HCT116 (cell line): ENCODE measurements around the gene SLC37A3. TPM values are rescaled to one million over a fixed set of nuclear protein-coding genes. Genes with fewer than 3 reads are reported as not detected.

Experiments
- ATAC-seq: fragments of 200-7000 bp; cut with Tn5 transposase; 2 replicates; pipeline ENCODE4 v1.9.1; 2020; ENCODE audit warnings: mild to moderate bottlenecking, moderate library complexity
- BruUV-seq: library from RNA; stranded (reverse); fragments of 400-500 nt; replicated peaks from 2 replicates; lab custom pipeline; 2021; lab: Mats Ljungman, UMichigan
- CTCF ChIA-PET: fragments of 300-600 bp; sonication (Branson Sonifier 250); formaldehyde crosslinking; loops from one replicate; lab custom pipeline; 2021; ENCODE audit warnings: antibody characterized with exemption; lab: Charles Lee
- POLR2A ChIA-PET: fragments of 300-600, 350-600 bp; sonication (Branson Sonifier 250); formaldehyde crosslinking; loops from one replicate; lab custom pipeline; 2021; ENCODE audit warnings: antibody characterized with exemption; lab: Charles Lee
- RAD21 ChIA-PET, 2 experiments: fragments of 300-600 bp; sonication (Branson Sonifier 250); formaldehyde crosslinking; loops; one replicate each; lab custom pipeline; 2023; ENCODE audit warnings: low total read pairs in 2 of 2; ENCODE audit not compliant: uncharacterized antibody in 2 of 2, unreplicated experiment in 2 of 2, low non-redundant PET in 1 of 2; lab: Charles Lee
- DNase-seq: peaks from one replicate; pipeline ENCODE4 v3.0.0-alpha.2; 2010; ENCODE audit warnings: low read depth, low spot score
- H2AFZ ChIP-seq: fragments of 200-600 bp; shearing (Covaris generic), sonication (generic); 2 replicates; pipeline ENCODE4 v1.6.1; 2017; ENCODE audit warnings: low read depth, mixed run types, mixed read lengths, antibody characterized with exemption, low read length; ENCODE audit not compliant: poor library complexity, severe bottlenecking
- H3K27ac ChIP-seq: 2 replicates; pipeline ENCODE4 v1.5.1; 2012; ENCODE audit warnings: low read depth, low read length
- H3K27me3 ChIP-seq: fragments of 200-600 bp; sonication (generic); 2 replicates; pipeline ENCODE4 v1.6.1; 2016; ENCODE audit warnings: mixed run types, low read length, mixed read lengths; ENCODE audit not compliant: insufficient read depth
- H3K36me3 ChIP-seq, 2 experiments: fragments of 200-500 bp in 1 of 2; fragments of 200-600 bp in 1 of 2; sonication (Bioruptor generic) in 1 of 2; sonication (generic) in 1 of 2; 2 replicates each; pipeline versions ENCODE4 v1.5.1 to v1.6.1; 2014 to 2016; ENCODE audit warnings: low read length in 2 of 2, inconsistent platforms in 1 of 2, mixed read lengths in 1 of 2, mixed run types in 1 of 2; ENCODE audit not compliant: insufficient read depth in 2 of 2, control insufficient read depth in 1 of 2
- H3K4me1 ChIP-seq, 2 experiments: fragments of 200-600 bp in 1 of 2; sonication (generic) in 1 of 2; 2 replicates each; pipeline versions ENCODE4 v1.5.1 to v1.6.1; 2012 to 2017; ENCODE audit warnings: low read length in 2 of 2, inconsistent platforms in 1 of 2, mild to moderate bottlenecking in 1 of 2, mixed read lengths in 1 of 2, mixed run types in 1 of 2, moderate library complexity in 1 of 2; ENCODE audit not compliant: insufficient read depth in 2 of 2, control insufficient read depth in 1 of 2
- H3K4me2 ChIP-seq: fragments of 200-600 bp; sonication (generic); 2 replicates; pipeline ENCODE4 v1.6.1; 2017; ENCODE audit warnings: mixed run types, low read length, mixed read lengths
- H3K4me3 ChIP-seq, 2 experiments: fragments of 200-600 bp in 1 of 2; sonication (generic) in 1 of 2; replicated peaks in 1 of 2; 2 replicates each; pipeline ENCODE4 v1.5.1; 2011 to 2016; ENCODE audit warnings: low read length in 2 of 2, control low read depth in 1 of 2, low read depth in 1 of 2, mild to moderate bottlenecking in 1 of 2, mixed read lengths in 1 of 2, mixed run types in 1 of 2
- H3K79me2 ChIP-seq: fragments of 200-600 bp; sonication (generic); 2 replicates; pipeline ENCODE4 v1.6.1; 2017; ENCODE audit warnings: mild to moderate bottlenecking, mixed run types, low read length, moderate library complexity, mixed read lengths; ENCODE audit not compliant: insufficient read depth
- H3K9ac ChIP-seq: fragments of 200-600 bp; sonication (generic); 2 replicates; pipeline ENCODE4 v1.6.1; 2016; ENCODE audit warnings: low read length, mixed read lengths
- H3K9me2 ChIP-seq: fragments of 200-600 bp; sonication (generic), shearing (Covaris generic); 2 replicates; pipeline ENCODE4 v1.6.1; 2017; ENCODE audit warnings: mixed run types, mild to moderate bottlenecking, moderate library complexity; ENCODE audit not compliant: insufficient read depth
- H3K9me3 ChIP-seq, 2 experiments: fragments of 200-500 bp in 1 of 2; fragments of 200-600 bp in 1 of 2; sonication (Bioruptor generic) in 1 of 2; sonication (generic) in 1 of 2; 2 replicates each; pipeline ENCODE4 v1.6.1; 2014 to 2017; ENCODE audit warnings: low read length in 2 of 2, mixed read lengths in 2 of 2, inconsistent platforms in 1 of 2, low read depth in 1 of 2, mild to moderate bottlenecking in 1 of 2, mixed run types in 1 of 2, moderate library complexity in 1 of 2; ENCODE audit not compliant: control insufficient read depth in 1 of 2, insufficient read depth in 1 of 2
- H4K20me1 ChIP-seq: fragments of 200-600 bp; sonication (generic), shearing (Covaris generic); 2 replicates; pipeline ENCODE4 v1.6.1; 2017; ENCODE audit warnings: mixed run types, mild to moderate bottlenecking, moderate library complexity; ENCODE audit not compliant: insufficient read depth
- ATF3 ChIP-seq: IDR thresholded peaks from 2 replicates; pipeline ENCODE4 v1.6.1; 2012
- EGR1 ChIP-seq: IDR thresholded peaks from 2 replicates; pipeline ENCODE4 v1.6.1; 2012; ENCODE audit warnings: low read depth
- EZH2 ChIP-seq: fragments of 200-600 bp; sonication (generic); IDR thresholded peaks from 2 replicates; pipeline ENCODE4 v1.6.1; 2017; ENCODE audit warnings: antibody characterized with exemption, mixed run types
- EZH2phosphoT487 ChIP-seq: fragments of 200-600 bp; IDR thresholded peaks from 2 replicates; pipeline ENCODE4 v1.6.1; 2018; ENCODE audit warnings: antibody characterized with exemption, borderline replicate concordance
- MAX ChIP-seq: IDR thresholded peaks from 2 replicates; pipeline ENCODE4 v1.6.1; 2012
- SP1 ChIP-seq: IDR thresholded peaks from 2 replicates; pipeline ENCODE4 v1.6.1; 2012; ENCODE audit warnings: low read depth
- TCF7L2 ChIP-seq: IDR thresholded peaks from 2 replicates; pipeline ENCODE4 v1.7.0; 2011; ENCODE audit warnings: borderline replicate concordance, inconsistent platforms; ENCODE audit not compliant: insufficient read depth, insufficient read length; ENCODE audit errors: extremely low read depth
- ZNF274 ChIP-seq: fragments of 200-500 bp; sonication (Bioruptor generic); IDR thresholded peaks from 2 replicates; pipeline ENCODE4 v1.6.1; 2014; ENCODE audit warnings: mild to moderate bottlenecking, low read depth, low read length, inconsistent platforms
- intact Hi-C: fragments of 100-400 bp; cut with micrococcal nuclease; formaldehyde crosslinking; loops from 2 replicates; pipeline ENCODE4 v1.10.0; 2022
- total RNA-seq: library from RNA; stranded (reverse); gene quantifications from one replicate; pipeline ENCODE4 v1.2.1, GENCODE V29; 2021; ENCODE audit not compliant: unreplicated experiment
- TF ChIP-seq, protein P1 (sequence below), 3 experiments: fragments of 200-600 bp in 1 of 3; sonication (generic) in 1 of 3; IDR thresholded peaks in 2 of 3; conservative IDR thresholded peaks in 1 of 3; 2 replicates each; pipeline ENCODE4 v1.5.1; 2012 to 2017; ENCODE audit warnings: low read depth in 2 of 3, low read length in 2 of 3, antibody characterized with exemption in 1 of 3, borderline replicate concordance in 1 of 3, control low read depth in 1 of 3, mild to moderate bottlenecking in 1 of 3, mixed read lengths in 1 of 3, mixed run types in 1 of 3, moderate library complexity in 1 of 3; ENCODE audit not compliant: insufficient read depth in 1 of 3

SLC37A3 gene
- total RNA-seq, 1 experiment from 2014 or later = 41.8 TPM

- H3K4me1 ChIP-seq = peaks cover 4 to 6% of the 10 kb centered on the region in 2 experiments
- H3K27ac ChIP-seq = no peak overlapping the region
- H3K4me2 ChIP-seq = no peak overlapping the region
- H3K36me3 ChIP-seq = no peaks in the 10 kb centered on the region
- H3K9ac ChIP-seq = no peak overlapping the region
- intact Hi-C loops = loop anchor here (10.0 kb wide), 1 partner anchor 272 kb away; the partner anchor contains the start of gene KDM7A
- H3K27me3 ChIP-seq = no peaks in the 10 kb centered on the region
- TF ChIP-seq ZNF274 = no peak
- TF ChIP-seq SP1 = no peak
- TF ChIP-seq EZH2 = no peak
- no peak for TF ChIP-seq EZH2phosphoT487
- TF ChIP-seq ATF3 = no peak
- TF ChIP-seq, protein P1, sequence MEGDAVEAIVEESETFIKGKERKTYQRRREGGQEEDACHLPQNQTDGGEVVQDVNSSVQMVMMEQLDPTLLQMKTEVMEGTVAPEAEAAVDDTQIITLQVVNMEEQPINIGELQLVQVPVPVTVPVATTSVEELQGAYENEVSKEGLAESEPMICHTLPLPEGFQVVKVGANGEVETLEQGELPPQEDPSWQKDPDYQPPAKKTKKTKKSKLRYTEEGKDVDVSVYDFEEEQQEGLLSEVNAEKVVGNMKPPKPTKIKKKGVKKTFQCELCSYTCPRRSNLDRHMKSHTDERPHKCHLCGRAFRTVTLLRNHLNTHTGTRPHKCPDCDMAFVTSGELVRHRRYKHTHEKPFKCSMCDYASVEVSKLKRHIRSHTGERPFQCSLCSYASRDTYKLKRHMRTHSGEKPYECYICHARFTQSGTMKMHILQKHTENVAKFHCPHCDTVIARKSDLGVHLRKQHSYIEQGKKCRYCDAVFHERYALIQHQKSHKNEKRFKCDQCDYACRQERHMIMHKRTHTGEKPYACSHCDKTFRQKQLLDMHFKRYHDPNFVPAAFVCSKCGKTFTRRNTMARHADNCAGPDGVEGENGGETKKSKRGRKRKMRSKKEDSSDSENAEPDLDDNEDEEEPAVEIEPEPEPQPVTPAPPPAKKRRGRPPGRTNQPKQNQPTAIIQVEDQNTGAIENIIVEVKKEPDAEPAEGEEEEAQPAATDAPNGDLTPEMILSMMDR (IDR thresholded peaks at IDR 0.05 in 2 of 3, conservative IDR thresholded peaks at IDR 0.05 in 1 of 3; ENCODE audit: borderline replicate concordance in 1 of 3, insufficient read depth in 1 of 3, low read depth in 2 of 3, low read length in 2 of 3) = no peak
- no peak for TF ChIP-seq EGR1
- no peak for TF ChIP-seq TCF7L2
- TF ChIP-seq MAX = no peak
- no peak for DNase-seq
- BruUV-seq = no TSS peak
- H2AFZ ChIP-seq = no peak overlapping the region
- POLR2A ChIA-PET = no interaction called here
- H4K20me1 ChIP-seq = no peaks in the 10 kb centered on the region
- no peak overlapping the region for H3K4me3 ChIP-seq
- ATAC-seq = no peak
- CTCF ChIA-PET = no interaction called here
- no peaks in the 10 kb centered on the region for H3K9me2 ChIP-seq
- H3K9me3 ChIP-seq = no peaks in the 10 kb centered on the region
- RAD21 ChIA-PET = no interaction called here
- H3K79me2 ChIP-seq = no peaks in the 10 kb centered on the region
These were observed 48.1 kb upstream of the SLC37A3 start for GRCh38 chr7:140446467-140446866.
